AG09319 (cell line): ENCODE data around the gene PSMD11.

Experiments used
- DNase-seq: peaks from one replicate; pipeline ENCODE4 v3.0.0-alpha.2; 2010; ENCODE audit warnings: low read depth; ENCODE audit errors: extremely low read depth
- CTCF ChIP-seq: IDR thresholded peaks from 2 replicates; pipeline ENCODE4 v1.5.1; 2011; ENCODE audit warnings: low read depth, mild to moderate bottlenecking, inconsistent platforms, low read length, moderate library complexity

Gene PSMD11

DNA sequence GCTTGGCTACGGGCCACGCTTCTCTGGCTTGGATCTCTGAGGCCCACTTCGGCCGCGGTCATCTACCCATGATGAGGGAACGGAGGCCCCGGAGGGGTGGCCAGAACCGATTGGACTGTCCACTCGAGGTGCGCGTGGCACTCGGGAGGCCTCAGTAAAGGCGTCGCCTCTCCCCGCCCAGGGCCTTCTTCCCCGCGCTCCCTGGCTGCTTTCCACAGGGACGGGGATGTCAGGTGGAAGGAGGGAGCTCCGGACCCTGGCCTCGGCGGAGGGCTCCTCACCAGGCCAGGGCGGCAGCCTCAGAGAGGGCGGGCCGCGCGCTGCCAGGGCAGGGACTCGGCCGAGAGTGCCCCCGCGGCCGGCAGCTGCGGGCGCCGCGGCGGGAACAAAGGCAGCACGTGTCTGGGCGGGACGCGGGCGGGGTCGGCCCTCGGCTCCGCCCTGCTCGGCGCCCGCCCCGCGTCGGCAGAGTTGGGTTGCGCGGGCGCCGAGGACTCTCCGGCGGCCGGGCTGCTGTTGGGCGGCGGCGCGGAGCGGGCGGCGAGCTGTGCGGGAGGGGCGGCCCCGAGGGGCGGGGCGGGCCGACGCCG, 41.9 kb downstream of the PSMD11 start:
- no peak for DNase-seq
- no peak for TF ChIP-seq CTCF

DNA sequence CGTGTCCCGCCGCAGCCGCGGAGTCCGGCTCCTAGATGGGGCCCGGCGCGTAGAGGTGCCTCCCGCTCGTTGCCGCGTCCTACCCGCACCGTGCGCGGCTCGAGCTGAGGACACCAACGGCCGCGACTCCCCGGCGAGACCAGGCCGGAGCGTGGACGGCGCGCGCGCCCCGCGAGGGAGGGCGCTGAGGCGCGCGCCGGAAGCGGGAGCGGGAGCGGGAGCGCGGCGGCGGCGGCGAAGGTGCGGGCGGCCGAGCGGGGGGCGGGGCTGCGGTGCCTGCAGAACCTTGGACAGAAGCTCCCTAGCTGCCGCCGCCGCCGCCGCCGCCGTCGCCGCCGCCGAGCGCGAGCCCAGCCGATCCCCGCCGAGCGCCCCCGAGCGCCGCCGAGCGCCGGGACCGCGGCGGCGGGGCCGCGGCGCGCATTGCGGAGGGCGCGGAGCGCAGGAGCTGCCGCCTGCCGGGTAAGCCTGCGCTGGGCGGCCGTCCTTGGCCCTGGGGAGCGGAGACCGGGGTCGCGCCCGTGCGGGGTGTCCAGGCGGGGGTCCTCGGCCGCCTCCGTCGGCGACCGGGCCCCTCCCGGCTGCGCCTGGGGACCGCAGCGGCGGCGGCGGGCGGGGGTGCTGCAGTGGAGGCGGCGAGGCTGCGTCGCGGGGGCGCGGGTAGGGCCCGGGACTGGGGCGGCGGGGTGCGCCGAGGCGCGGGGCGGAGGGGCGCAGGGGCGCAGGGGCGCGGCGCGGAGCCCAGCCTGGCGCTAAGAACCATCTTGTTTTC, 42.6 kb downstream of the PSMD11 start, which contains the start of gene CDK5R1:
CDK5R1 (plus strand) TSS at position 293 of the 772 bp plus-strand sequence. CDS start 628 bp downstream, outside the sequence.
- no peak for DNase-seq
- no peak for TF ChIP-seq CTCF

DNA sequence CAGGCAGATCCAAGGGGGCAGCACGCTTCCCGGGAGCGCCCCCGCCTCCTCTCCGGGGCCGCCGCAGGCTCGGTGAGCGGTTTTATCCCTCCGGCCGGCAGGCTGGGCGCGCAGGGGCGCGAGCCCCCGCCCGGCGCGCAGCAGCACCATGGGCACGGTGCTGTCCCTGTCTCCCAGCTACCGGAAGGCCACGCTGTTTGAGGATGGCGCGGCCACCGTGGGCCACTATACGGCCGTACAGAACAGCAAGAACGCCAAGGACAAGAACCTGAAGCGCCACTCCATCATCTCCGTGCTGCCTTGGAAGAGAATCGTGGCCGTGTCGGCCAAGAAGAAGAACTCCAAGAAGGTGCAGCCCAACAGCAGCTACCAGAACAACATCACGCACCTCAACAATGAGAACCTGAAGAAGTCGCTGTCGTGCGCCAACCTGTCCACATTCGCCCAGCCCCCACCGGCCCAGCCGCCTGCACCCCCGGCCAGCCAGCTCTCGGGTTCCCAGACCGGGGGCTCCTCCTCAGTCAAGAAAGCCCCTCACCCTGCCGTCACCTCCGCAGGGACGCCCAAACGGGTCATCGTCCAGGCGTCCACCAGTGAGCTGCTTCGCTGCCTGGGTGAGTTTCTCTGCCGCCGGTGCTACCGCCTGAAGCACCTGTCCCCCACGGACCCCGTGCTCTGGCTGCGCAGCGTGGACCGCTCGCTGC, 43.3 kb downstream of the PSMD11 start:
- no peak for DNase-seq

GRCh38 chr17:32488177-32488542, 43.9 kb downstream of the PSMD11 start:
- no peak for DNase-seq
- TF ChIP-seq CTCF: no peak

More for the DNA sequence above, 43.3 kb downstream of the PSMD11 start:
- TF ChIP-seq CTCF: no peak

DNA sequence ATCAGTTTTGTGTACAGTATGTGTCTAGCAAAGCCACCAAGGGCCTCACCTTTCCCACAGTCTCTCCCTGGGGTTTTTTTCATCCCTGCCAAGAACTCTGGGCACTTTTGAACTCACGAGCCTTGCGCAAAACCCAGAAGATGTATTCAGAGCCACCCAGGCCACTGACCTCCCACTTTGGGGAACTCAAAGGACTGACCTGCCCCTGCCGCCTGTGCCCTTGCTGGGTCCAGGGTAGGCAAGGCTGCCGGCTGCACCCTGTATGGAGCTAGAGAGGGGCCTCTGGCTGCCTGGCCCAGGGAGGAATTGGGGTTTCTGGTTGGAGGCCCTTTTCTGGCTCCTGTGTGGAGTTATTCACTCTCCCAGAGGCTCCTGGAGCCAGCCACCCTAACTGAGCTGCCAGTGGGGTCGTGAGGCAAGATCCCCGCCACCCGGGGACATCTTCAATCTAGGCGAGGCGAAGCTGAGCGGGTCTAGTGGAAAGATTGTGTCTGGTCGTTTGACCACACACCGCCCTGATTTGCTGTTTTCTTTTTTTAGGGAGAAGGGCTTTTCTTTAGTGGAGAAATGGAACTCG, 44.4 kb downstream of the PSMD11 start:
- DNase-seq: no peak
- TF ChIP-seq CTCF: no peak

- TF ChIP-seq CTCF: no peak
- DNase-seq: no peak
Measured at GRCh38 chr17:32489320-32490100, 45.2 kb downstream of the PSMD11 start.
